OCI-LY7 (cell line): ENCODE results near the gene AFF2. TPM values are rescaled to one million over a fixed set of nuclear protein-coding genes. Genes with fewer than 3 reads are reported as not detected.

Experiments
- BruUV-seq: library from RNA; stranded (reverse); fragments of 400-500 nt; replicated peaks from 2 replicates; lab custom pipeline; 2021; lab: Mats Ljungman, UMichigan
- CTCF ChIA-PET: fragments of 300-600 bp; sonication (Branson Sonifier 250); formaldehyde crosslinking; loops from one replicate; lab custom pipeline; 2022; ENCODE audit warnings: antibody characterized with exemption; ENCODE audit not compliant: unreplicated experiment; lab: Charles Lee
- POLR2A ChIA-PET: fragments of 300-600 bp; sonication (Branson Sonifier 250); formaldehyde crosslinking; loops from one replicate; lab custom pipeline; 2022; ENCODE audit warnings: antibody characterized with exemption; lab: Charles Lee
- DNase-seq: peaks from one replicate; pipeline ENCODE4 v3.0.0-alpha.2; 2015; ENCODE audit warnings: low spot score
- H2AFZ ChIP-seq: fragments of 200-600 bp; sonication (generic), shearing (Covaris generic); 2 replicates; pipeline ENCODE4 v1.6.1; 2014; ENCODE audit warnings: mild to moderate bottlenecking, antibody characterized with exemption, low read length, moderate library complexity
- H3K27ac ChIP-seq: fragments of 200-600 bp; sonication (generic); 2 replicates; pipeline ENCODE4 v1.5.1; 2014; ENCODE audit warnings: mixed run types, low read depth, mild to moderate bottlenecking, moderate library complexity, low read length, inconsistent platforms; ENCODE audit not compliant: poor library complexity, severe bottlenecking
- H3K36me3 ChIP-seq: fragments of 200-600 bp; sonication (generic); 2 replicates; pipeline ENCODE4 v1.6.1; 2014; ENCODE audit warnings: mild to moderate bottlenecking, antibody characterized with exemption, low read length, moderate library complexity, mixed read lengths; ENCODE audit not compliant: insufficient read depth
- H3K4me1 ChIP-seq: fragments of 200-600 bp; sonication (generic); 2 replicates; pipeline ENCODE4 v1.5.1; 2014; ENCODE audit warnings: mild to moderate bottlenecking, low read length; ENCODE audit not compliant: insufficient read depth, poor library complexity, severe bottlenecking
- H3K4me2 ChIP-seq: fragments of 200-600 bp; sonication (generic); 2 replicates; pipeline ENCODE4 v1.6.1; 2014; ENCODE audit warnings: mild to moderate bottlenecking, low read length
- H3K4me3 ChIP-seq: fragments of 200-600 bp; sonication (generic); 2 replicates; pipeline ENCODE4 v1.5.1; 2014; ENCODE audit warnings: mild to moderate bottlenecking, low read depth, low read length; ENCODE audit not compliant: poor library complexity, severe bottlenecking
- H3K79me2 ChIP-seq: fragments of 200-600 bp; sonication (generic); 2 replicates; pipeline ENCODE4 v1.6.1; 2016; ENCODE audit warnings: low read depth, mild to moderate bottlenecking, low read length, moderate library complexity, mixed read lengths; ENCODE audit not compliant: insufficient read depth
- H3K9me2 ChIP-seq: fragments of 200-600 bp; sonication (generic); 2 replicates; pipeline ENCODE4 v1.6.1; 2016; ENCODE audit warnings: mild to moderate bottlenecking, low read length, mixed read lengths; ENCODE audit not compliant: insufficient read depth
- H3K9me3 ChIP-seq: fragments of 200-600 bp; sonication (generic); 2 replicates; pipeline ENCODE4 v1.6.1; 2014; ENCODE audit warnings: mild to moderate bottlenecking, mixed run types, low read length, mixed read lengths
- H4K20me1 ChIP-seq: fragments of 200-600 bp; sonication (generic); 2 replicates; pipeline ENCODE4 v1.6.1; 2014; ENCODE audit warnings: mild to moderate bottlenecking, antibody characterized with exemption, low read length, moderate library complexity, mixed read lengths; ENCODE audit not compliant: insufficient read depth
- EZH2phosphoT487 ChIP-seq: fragments of 200-600 bp; sonication (generic); IDR thresholded peaks from 2 replicates; pipeline ENCODE4 v1.6.1; 2018; ENCODE audit warnings: low read depth, borderline replicate concordance, mild to moderate bottlenecking, mixed run types, antibody characterized with exemption, low read length, moderate library complexity, mixed read lengths
- intact Hi-C: fragments of 100-400 bp; cut with micrococcal nuclease; formaldehyde crosslinking; loops from one replicate; pipeline ENCODE4 v1.10.0; 2022; ENCODE audit not compliant: unreplicated experiment
- total RNA-seq, 2 experiments: library from RNA; depleted of rRNA in 1 of 2; stranded (reverse); fragments of >200 nt in 1 of 2; shearing (Covaris generic) in 1 of 2; gene quantifications; 2 replicates each; pipeline ENCODE4 v1.2.3, GENCODE V29; 2014 to 2022
- TF ChIP-seq, protein P1 (sequence below): fragments of 200-600 bp; sonication (generic); conservative IDR thresholded peaks from 2 replicates; pipeline ENCODE4 v1.5.1; 2014; ENCODE audit warnings: mild to moderate bottlenecking, antibody characterized with exemption, low read length, moderate library complexity, mixed read lengths

Gene AFF2
- total RNA-seq, 2 experiments from 2014 or later = 102 to 106 TPM

DNA sequence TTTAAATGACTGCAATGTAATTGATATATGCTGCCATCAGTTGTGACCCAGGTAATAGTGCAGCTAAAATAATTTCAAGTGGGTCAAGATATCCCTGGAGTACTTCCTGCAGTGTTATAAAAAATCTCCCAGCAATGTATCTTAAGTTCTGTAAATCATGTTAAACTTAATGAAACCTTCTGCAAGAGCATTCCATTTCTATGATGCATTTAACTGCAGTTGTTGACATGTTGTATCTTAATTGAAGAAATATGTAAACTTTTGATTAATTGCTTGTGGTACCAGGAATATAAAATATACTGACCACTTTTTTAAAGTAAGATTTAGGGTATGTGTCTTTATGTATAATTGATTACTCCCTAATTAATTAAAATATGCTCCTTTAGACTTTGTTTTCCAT is 213.6 kb downstream of the AFF2 start:
- intact Hi-C loops = no loop called here
- BruUV-seq = no TSS peak
- CTCF ChIA-PET = no interaction called here

DNA sequence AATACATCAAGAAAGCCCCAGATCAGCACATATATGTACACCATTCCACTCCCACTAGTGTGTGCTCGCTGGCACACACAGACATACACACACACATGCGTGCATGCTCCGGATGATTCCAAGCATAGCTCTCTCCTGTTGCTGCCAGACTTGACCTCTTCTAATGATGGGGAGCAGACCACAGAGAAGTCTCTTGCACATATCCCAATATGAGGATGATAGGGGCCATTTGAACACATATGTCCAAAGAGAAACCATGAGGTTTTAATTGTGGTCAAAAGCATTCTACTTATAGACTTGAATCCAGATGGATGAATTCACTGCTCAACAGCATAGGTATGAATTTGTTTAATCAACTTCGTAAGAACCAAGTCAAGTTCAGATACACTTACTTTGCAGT is 214.9 kb downstream of the AFF2 start:
- Histone ChIP-seq H3K9me2 (no peaks in the 10 kb centered on the region), H3K4me2 (no peak overlapping the region), H3K27ac (no peak overlapping the region), H3K4me1 (peaks cover 9% of the 10 kb centered on the region), H3K36me3 (peaks cover 15% of the 10 kb centered on the region; the same call in 1 of the 2 replicates), H3K4me3 (no peak overlapping the region), H3K79me2 (peaks cover 10% of the 10 kb centered on the region; the same call in 1 of the 2 replicates), H3K9me3 (no peaks in the 10 kb centered on the region), H4K20me1 (no peaks in the 10 kb centered on the region), H2AFZ (no peak overlapping the region)
- ChIA-PET POLR2A (no interaction called here), CTCF (no interaction called here)
- BruUV-seq = no TSS peak
- intact Hi-C loops = no loop called here
- no peak for DNase-seq
- TF ChIP-seq, protein P1, sequence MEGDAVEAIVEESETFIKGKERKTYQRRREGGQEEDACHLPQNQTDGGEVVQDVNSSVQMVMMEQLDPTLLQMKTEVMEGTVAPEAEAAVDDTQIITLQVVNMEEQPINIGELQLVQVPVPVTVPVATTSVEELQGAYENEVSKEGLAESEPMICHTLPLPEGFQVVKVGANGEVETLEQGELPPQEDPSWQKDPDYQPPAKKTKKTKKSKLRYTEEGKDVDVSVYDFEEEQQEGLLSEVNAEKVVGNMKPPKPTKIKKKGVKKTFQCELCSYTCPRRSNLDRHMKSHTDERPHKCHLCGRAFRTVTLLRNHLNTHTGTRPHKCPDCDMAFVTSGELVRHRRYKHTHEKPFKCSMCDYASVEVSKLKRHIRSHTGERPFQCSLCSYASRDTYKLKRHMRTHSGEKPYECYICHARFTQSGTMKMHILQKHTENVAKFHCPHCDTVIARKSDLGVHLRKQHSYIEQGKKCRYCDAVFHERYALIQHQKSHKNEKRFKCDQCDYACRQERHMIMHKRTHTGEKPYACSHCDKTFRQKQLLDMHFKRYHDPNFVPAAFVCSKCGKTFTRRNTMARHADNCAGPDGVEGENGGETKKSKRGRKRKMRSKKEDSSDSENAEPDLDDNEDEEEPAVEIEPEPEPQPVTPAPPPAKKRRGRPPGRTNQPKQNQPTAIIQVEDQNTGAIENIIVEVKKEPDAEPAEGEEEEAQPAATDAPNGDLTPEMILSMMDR = no peak
- TF ChIP-seq EZH2phosphoT487 = no peak

More for the DNA sequence above, 213.6 kb downstream of the AFF2 start:
- no peak overlapping the region for H3K4me3 ChIP-seq
- POLR2A ChIA-PET = no interaction called here
- peaks cover 10% of the 10 kb centered on the region; the same call in 1 of the 2 replicates for H3K79me2 ChIP-seq
- H3K36me3 ChIP-seq = peaks cover 10% of the 10 kb centered on the region; the same call in 1 of the 2 replicates
- no peak overlapping the region for H2AFZ ChIP-seq
- H3K4me2 ChIP-seq = no peak overlapping the region
- no peak overlapping the region for H3K27ac ChIP-seq
- H4K20me1 ChIP-seq = no peaks in the 10 kb centered on the region
- no peak for DNase-seq
- peaks cover 9% of the 10 kb centered on the region for H3K4me1 ChIP-seq
- TF ChIP-seq, protein P1 = no peak
- TF ChIP-seq EZH2phosphoT487 = no peak
- H3K9me3 ChIP-seq = no peaks in the 10 kb centered on the region
- H3K9me2 ChIP-seq = no peaks in the 10 kb centered on the region

DNA sequence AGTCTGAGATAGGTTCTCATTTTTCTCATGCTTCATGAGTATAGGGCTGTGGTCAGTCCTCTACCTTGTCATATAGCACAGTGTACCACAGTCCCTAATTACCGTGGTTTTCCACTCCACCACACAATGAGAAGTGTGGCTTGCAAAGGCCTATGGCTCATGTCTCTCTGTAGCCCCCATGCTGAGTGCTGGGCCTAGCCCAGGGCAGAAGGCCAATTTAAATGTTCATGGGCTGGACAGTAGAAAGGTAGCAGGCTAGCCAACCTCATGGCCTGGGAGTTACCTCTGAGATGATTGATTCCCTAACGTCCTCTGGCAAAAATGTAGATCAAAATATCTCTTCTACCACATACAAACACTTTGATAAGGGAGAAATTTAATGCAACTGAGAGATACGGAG is 222.5 kb downstream of the AFF2 start:
- no peaks in the 10 kb centered on the region for H3K9me3 ChIP-seq
- H3K4me2 ChIP-seq = no peak overlapping the region
- ChIA-PET CTCF (no interaction called here), POLR2A (interaction anchor here (0.7 kb wide), 1 partner anchor 96 kb away, joined by 4 read pairs; no protein-coding TSS in a partner anchor)
- H3K4me3 ChIP-seq = no peak overlapping the region
- TF ChIP-seq EZH2phosphoT487 = no peak
- TF ChIP-seq, protein P1 = no peak
- no peaks in the 10 kb centered on the region for H3K4me1 ChIP-seq
- peaks cover 14% of the 10 kb centered on the region for H3K36me3 ChIP-seq
- no peak for DNase-seq
- intact Hi-C loops = no loop called here
- H3K79me2 ChIP-seq = no peaks in the 10 kb centered on the region
- no peak overlapping the region for H3K27ac ChIP-seq
- no peaks in the 10 kb centered on the region for H3K9me2 ChIP-seq
- H2AFZ ChIP-seq = no peak overlapping the region
- no peaks in the 10 kb centered on the region for H4K20me1 ChIP-seq
- no TSS peak for BruUV-seq
